GM23248 (cell line): ENCODE results near the gene CFAP100.

Experiments used
- EZH2 ChIP-seq: fragments of 200-600 bp; sonication (generic); IDR thresholded peaks from 2 replicates; pipeline ENCODE4 v1.6.1; 2018; ENCODE audit warnings: antibody characterized with exemption, mild to moderate bottlenecking; ENCODE audit not compliant: insufficient read depth, poor library complexity, severe bottlenecking
- EZH2phosphoT487 ChIP-seq: fragments of 200-600 bp; sonication (generic); IDR thresholded peaks from 2 replicates; pipeline ENCODE4 v1.6.1; 2018; ENCODE audit warnings: antibody characterized with exemption, moderate library complexity, mild to moderate bottlenecking, low read depth; ENCODE audit not compliant: insufficient read depth

- TF ChIP-seq EZH2phosphoT487: no peak
- TF ChIP-seq EZH2: no peak
Observed at GRCh38 chr3:126358038-126358815, 36.5 kb upstream of the CFAP100 start.
